ENCODE data around the gene NUDT22.
A peak's percentile ranks its signal among the peaks of the same experiment; 100 is the strongest.

The NUDT22 gene

GRCh38 chr11:64258946-64259532 lies 33.0 kb downstream of the NUDT22 start:
- DNase-seq: no peak

GRCh38 chr11:64259533-64260067 lies 33.5 kb downstream of the NUDT22 start:
- DNase-seq: no peak

GRCh38 chr11:64260147-64260708 lies 34.2 kb downstream of the NUDT22 start:
- no peak for DNase-seq

- DNase-seq: no peak
Observed at GRCh38 chr11:64261556-64262080, 35.5 kb downstream of the NUDT22 start.

- no peak for DNase-seq
Observed at GRCh38 chr11:64262271-64263002, 36.4 kb downstream of the NUDT22 start.

GRCh38 chr11:64263021-64263946 lies 37.2 kb downstream of the NUDT22 start:
- no peak for DNase-seq

- no peak for DNase-seq
Observed at GRCh38 chr11:64263947-64264317, 37.9 kb downstream of the NUDT22 start.

- no peak for DNase-seq
Observed at GRCh38 chr11:64264371-64264852, 38.3 kb downstream of the NUDT22 start.

GRCh38 chr11:64265176-64266160 lies 39.4 kb downstream of the NUDT22 start:
- DNase-seq: no peak

GRCh38 chr11:64266339-64266738 lies 40.3 kb downstream of the NUDT22 start:
- DNase-seq: no peak

GRCh38 chr11:64267207-64267945 lies 41.3 kb downstream of the NUDT22 start:
- no peak for DNase-seq

GRCh38 chr11:64268025-64268892 lies 42.2 kb downstream of the NUDT22 start:
- no peak for DNase-seq

- DNase-seq: peak in 1 of 2 donors; percentile 35
Observed at GRCh38 chr11:64268893-64269539, 42.9 kb downstream of the NUDT22 start.

- DNase-seq: peak; percentile 97
Observed at GRCh38 chr11:64269540-64270220, 43.6 kb downstream of the NUDT22 start.

- DNase-seq: no peak
Observed at GRCh38 chr11:64275031-64275800, 49.1 kb downstream of the NUDT22 start.

GRCh38 chr11:64275841-64276240 lies 49.8 kb downstream of the NUDT22 start:
- no peak for DNase-seq

GRCh38 chr11:64276653-64277431 lies 50.8 kb downstream of the NUDT22 start:
- no peak for DNase-seq
